GM23338 (cell line): ENCODE results near the gene COIL. TPM values are rescaled to one million over a fixed set of nuclear protein-coding genes. Genes with fewer than 3 reads are reported as not detected.

Experiments
- CREB1 ChIP-seq: fragments of 250-450 bp; sonication (Bioruptor Pico); IDR thresholded peaks from 2 replicates; pipeline ENCODE4 v1.5.0; 2020; ENCODE audit warnings: low read depth, mild to moderate bottlenecking, moderate library complexity
- ETS1 ChIP-seq: IDR thresholded peaks from 2 replicates; pipeline ENCODE4 v1.6.1; 2016; ENCODE audit warnings: antibody characterized with exemption
- EZH2 ChIP-seq: fragments of 200-600 bp; sonication (generic); IDR thresholded peaks from one replicate; pipeline ENCODE4 v1.8.0; 2017; ENCODE audit warnings: antibody characterized with exemption, mild to moderate bottlenecking, low read depth; ENCODE audit not compliant: unreplicated experiment
- EZH2phosphoT487 ChIP-seq: fragments of 200-600 bp; sonication (generic); IDR thresholded peaks from one replicate; pipeline ENCODE4 v1.8.1; 2018; ENCODE audit warnings: antibody characterized with exemption; ENCODE audit not compliant: unreplicated experiment
- NANOG ChIP-seq: IDR thresholded peaks from 2 replicates; pipeline ENCODE4 v1.6.1; 2016; ENCODE audit warnings: antibody characterized with exemption, borderline replicate concordance
- STAT1 ChIP-seq: IDR thresholded peaks from one replicate; pipeline ENCODE4 v1.6.1; 2016; ENCODE audit warnings: antibody characterized with exemption; ENCODE audit not compliant: unreplicated experiment
- ZNF114 ChIP-seq: fragments of 250-450 bp; sonication (Bioruptor Pico); IDR thresholded peaks from 2 replicates; pipeline ENCODE4 v1.5.0; 2020; ENCODE audit warnings: mild to moderate bottlenecking, moderate library complexity
- ZNF331 ChIP-seq: fragments of 250-450 bp; sonication (Bioruptor Pico); IDR thresholded peaks from 2 replicates; pipeline ENCODE4 v1.5.0; 2020; ENCODE audit warnings: low read depth, mild to moderate bottlenecking, moderate library complexity
- polyA plus RNA-seq: library from polyadenylated mRNA; unstranded; fragments of >200 nt; fragmentation: Nextera tagmentation; extraction: Ambion mirVana; gene quantifications from 2 replicates; pipeline ENCODE4 v1.2.1, GENCODE V29; 2016
- total RNA-seq: library from RNA; depleted of rRNA; stranded (reverse); fragments of >200 nt; shearing (Covaris generic); gene quantifications from 2 replicates; pipeline ENCODE4 v1.2.3, GENCODE V29; 2014
- TF ChIP-seq, protein P1 (sequence below): fragments of 250-450 bp; sonication (Bioruptor Pico); IDR thresholded peaks from 2 replicates; pipeline ENCODE4 v1.5.0; 2020; ENCODE audit warnings: mild to moderate bottlenecking, moderate library complexity
- TF ChIP-seq, protein P2 (sequence below), 2 experiments: fragments of 200-600 bp in 1 of 2; sonication (generic) in 1 of 2; conservative IDR thresholded peaks; 2 replicates each; pipeline versions ENCODE4 v1.5.1 to v1.6.1; 2016 to 2017; ENCODE audit warnings: antibody characterized with exemption in 2 of 2, low read depth in 2 of 2, mild to moderate bottlenecking in 2 of 2, moderate library complexity in 1 of 2

COIL gene
- total and polyA plus RNA-seq, 2 experiments from 2014 or later = 18.5 to 32.2 TPM

GRCh38 chr17:56903560-56903959 is 57.3 kb downstream of the COIL start (continued):
- TF ChIP-seq, protein P1, sequence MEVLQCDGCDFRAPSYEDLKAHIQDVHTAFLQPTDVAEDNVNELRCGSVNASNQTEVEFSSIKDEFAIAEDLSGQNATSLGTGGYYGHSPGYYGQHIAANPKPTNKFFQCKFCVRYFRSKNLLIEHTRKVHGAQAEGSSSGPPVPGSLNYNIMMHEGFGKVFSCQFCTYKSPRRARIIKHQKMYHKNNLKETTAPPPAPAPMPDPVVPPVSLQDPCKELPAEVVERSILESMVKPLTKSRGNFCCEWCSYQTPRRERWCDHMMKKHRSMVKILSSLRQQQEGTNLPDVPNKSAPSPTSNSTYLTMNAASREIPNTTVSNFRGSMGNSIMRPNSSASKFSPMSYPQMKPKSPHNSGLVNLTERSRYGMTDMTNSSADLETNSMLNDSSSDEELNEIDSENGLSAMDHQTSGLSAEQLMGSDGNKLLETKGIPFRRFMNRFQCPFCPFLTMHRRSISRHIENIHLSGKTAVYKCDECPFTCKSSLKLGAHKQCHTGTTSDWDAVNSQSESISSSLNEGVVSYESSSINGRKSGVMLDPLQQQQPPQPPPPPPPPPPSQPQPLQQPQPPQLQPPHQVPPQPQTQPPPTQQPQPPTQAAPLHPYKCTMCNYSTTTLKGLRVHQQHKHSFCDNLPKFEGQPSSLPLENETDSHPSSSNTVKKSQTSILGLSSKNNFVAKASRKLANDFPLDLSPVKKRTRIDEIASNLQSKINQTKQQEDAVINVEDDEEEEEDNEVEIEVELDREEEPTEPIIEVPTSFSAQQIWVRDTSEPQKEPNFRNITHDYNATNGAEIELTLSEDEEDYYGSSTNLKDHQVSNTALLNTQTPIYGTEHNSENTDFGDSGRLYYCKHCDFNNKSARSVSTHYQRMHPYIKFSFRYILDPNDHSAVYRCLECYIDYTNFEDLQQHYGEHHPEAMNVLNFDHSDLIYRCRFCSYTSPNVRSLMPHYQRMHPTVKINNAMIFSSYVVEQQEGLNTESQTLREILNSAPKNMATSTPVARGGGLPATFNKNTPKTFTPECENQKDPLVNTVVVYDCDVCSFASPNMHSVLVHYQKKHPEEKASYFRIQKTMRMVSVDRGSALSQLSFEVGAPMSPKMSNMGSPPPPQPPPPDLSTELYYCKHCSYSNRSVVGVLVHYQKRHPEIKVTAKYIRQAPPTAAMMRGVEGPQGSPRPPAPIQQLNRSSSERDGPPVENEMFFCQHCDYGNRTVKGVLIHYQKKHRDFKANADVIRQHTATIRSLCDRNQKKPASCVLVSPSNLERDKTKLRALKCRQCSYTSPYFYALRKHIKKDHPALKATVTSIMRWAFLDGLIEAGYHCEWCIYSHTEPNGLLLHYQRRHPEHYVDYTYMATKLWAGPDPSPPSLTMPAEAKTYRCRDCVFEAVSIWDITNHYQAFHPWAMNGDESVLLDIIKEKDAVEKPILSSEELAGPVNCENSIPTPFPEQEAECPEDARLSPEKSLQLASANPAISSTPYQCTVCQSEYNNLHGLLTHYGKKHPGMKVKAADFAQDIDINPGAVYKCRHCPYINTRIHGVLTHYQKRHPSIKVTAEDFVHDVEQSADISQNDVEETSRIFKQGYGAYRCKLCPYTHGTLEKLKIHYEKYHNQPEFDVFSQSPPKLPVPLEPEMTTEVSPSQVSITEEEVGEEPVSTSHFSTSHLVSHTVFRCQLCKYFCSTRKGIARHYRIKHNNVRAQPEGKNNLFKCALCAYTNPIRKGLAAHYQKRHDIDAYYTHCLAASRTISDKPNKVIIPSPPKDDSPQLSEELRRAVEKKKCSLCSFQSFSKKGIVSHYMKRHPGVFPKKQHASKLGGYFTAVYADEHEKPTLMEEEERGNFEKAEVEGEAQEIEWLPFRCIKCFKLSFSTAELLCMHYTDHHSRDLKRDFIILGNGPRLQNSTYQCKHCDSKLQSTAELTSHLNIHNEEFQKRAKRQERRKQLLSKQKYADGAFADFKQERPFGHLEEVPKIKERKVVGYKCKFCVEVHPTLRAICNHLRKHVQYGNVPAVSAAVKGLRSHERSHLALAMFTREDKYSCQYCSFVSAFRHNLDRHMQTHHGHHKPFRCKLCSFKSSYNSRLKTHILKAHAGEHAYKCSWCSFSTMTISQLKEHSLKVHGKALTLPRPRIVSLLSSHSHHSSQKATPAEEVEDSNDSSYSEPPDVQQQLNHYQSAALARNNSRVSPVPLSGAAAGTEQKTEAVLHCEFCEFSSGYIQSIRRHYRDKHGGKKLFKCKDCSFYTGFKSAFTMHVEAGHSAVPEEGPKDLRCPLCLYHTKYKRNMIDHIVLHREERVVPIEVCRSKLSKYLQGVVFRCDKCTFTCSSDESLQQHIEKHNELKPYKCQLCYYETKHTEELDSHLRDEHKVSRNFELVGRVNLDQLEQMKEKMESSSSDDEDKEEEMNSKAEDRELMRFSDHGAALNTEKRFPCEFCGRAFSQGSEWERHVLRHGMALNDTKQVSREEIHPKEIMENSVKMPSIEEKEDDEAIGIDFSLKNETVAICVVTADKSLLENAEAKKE (CRISPR knock-in tag) = no peak
- TF ChIP-seq EZH2phosphoT487 (no peak), ETS1 (no peak), CREB1 (CRISPR knock-in tag) (no peak), NANOG (no peak), EZH2 (no peak), STAT1 (no peak), ZNF114 (CRISPR knock-in tag) (no peak), ZNF331 (CRISPR knock-in tag) (no peak)
- TF ChIP-seq, protein P2, sequence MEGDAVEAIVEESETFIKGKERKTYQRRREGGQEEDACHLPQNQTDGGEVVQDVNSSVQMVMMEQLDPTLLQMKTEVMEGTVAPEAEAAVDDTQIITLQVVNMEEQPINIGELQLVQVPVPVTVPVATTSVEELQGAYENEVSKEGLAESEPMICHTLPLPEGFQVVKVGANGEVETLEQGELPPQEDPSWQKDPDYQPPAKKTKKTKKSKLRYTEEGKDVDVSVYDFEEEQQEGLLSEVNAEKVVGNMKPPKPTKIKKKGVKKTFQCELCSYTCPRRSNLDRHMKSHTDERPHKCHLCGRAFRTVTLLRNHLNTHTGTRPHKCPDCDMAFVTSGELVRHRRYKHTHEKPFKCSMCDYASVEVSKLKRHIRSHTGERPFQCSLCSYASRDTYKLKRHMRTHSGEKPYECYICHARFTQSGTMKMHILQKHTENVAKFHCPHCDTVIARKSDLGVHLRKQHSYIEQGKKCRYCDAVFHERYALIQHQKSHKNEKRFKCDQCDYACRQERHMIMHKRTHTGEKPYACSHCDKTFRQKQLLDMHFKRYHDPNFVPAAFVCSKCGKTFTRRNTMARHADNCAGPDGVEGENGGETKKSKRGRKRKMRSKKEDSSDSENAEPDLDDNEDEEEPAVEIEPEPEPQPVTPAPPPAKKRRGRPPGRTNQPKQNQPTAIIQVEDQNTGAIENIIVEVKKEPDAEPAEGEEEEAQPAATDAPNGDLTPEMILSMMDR (conservative IDR thresholded peaks at IDR 0.05; ENCODE audit: low read depth in 2 of 2) = no peak
